ENCODE results near the gene NOS1.

DNA sequence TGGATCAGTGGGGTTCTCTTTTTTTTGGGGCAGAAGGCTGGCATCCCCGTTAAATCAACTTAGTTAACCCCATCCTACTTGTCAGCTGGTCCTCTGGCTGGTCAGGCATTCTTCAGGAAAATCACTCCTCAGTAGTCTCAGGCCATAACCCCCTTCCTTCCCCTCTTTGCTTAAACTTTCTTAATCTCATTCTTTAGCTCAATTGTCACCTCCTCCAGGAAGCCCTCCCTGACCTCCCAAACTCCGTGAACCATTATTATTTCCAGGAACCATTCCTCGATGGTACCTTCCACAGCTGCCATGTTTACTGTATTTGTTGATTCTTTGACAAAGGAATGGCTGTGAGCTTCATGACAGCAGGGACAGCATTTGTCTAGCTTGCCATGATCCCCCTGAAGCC lies 98.7 kb downstream of the NOS1 start:
- no peak for TF ChIP-seq POLR2A (IDR thresholded peaks at IDR 0.05)
- no peak for TF ChIP-seq POLR2AphosphoS5 (IDR thresholded peaks at IDR 0.05)
- TF ChIP-seq, protein P1, sequence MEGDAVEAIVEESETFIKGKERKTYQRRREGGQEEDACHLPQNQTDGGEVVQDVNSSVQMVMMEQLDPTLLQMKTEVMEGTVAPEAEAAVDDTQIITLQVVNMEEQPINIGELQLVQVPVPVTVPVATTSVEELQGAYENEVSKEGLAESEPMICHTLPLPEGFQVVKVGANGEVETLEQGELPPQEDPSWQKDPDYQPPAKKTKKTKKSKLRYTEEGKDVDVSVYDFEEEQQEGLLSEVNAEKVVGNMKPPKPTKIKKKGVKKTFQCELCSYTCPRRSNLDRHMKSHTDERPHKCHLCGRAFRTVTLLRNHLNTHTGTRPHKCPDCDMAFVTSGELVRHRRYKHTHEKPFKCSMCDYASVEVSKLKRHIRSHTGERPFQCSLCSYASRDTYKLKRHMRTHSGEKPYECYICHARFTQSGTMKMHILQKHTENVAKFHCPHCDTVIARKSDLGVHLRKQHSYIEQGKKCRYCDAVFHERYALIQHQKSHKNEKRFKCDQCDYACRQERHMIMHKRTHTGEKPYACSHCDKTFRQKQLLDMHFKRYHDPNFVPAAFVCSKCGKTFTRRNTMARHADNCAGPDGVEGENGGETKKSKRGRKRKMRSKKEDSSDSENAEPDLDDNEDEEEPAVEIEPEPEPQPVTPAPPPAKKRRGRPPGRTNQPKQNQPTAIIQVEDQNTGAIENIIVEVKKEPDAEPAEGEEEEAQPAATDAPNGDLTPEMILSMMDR (IDR thresholded peaks at IDR 0.05): no peak
